GM12892 (cell line): ENCODE data around the gene MYO5B.

Experiments used
- DNase-seq: peaks from one replicate; pipeline ENCODE4 v3.0.0; 2011; ENCODE audit not compliant: insufficient read length
- FAIRE-seq: peaks from 2 replicates; lab custom pipeline; 2011; peaks lifted over from hg19 to GRCh38; lab: Jason Lieb, UNC
- POLR2A ChIP-seq: IDR thresholded peaks from 2 replicates; pipeline ENCODE4 v1.6.1; 2011; ENCODE audit warnings: low read depth, low read length, control low read depth
- POLR2AphosphoS5 ChIP-seq: IDR thresholded peaks from 2 replicates; pipeline ENCODE4 v1.6.1; 2011; ENCODE audit warnings: low read depth, low read length, control low read depth
- TAF1 ChIP-seq: IDR thresholded peaks from 2 replicates; pipeline ENCODE4 v1.6.1; 2011; ENCODE audit warnings: low read depth, mild to moderate bottlenecking, control low read depth, low read length, borderline replicate concordance

The MYO5B gene

GRCh38 chr18:49876536-49876935, 318.4 kb downstream of the MYO5B start:
- DNase-seq (no peak), FAIRE-seq (no peak)
- no peak for TF ChIP-seq POLR2A

- TF ChIP-seq POLR2AphosphoS5 (no peak), TAF1 (no peak), POLR2A (no peak)
- FAIRE-seq: no peak
- no peak for DNase-seq
Observed at GRCh38 chr18:49875783-49876182, 319.2 kb downstream of the MYO5B start.

GRCh38 chr18:49875155-49875554, 319.8 kb downstream of the MYO5B start:
- TF ChIP-seq TAF1 (no peak), POLR2AphosphoS5 (no peak), POLR2A (no peak)
- no peak for FAIRE-seq
- DNase-seq: no peak

GRCh38 chr18:49874238-49874637, 320.7 kb downstream of the MYO5B start:
- TF ChIP-seq TAF1 (no peak), POLR2AphosphoS5 (no peak), POLR2A (no peak)
- DNase-seq (no peak), FAIRE-seq (no peak)

- DNase-seq (no peak), FAIRE-seq (no peak)
- TF ChIP-seq TAF1 (no peak), POLR2A (no peak), POLR2AphosphoS5 (no peak)
Observed at GRCh38 chr18:49869354-49869753, 325.6 kb downstream of the MYO5B start.

GRCh38 chr18:49866680-49867079, 328.3 kb downstream of the MYO5B start:
- no peak for FAIRE-seq
- no peak for TF ChIP-seq POLR2AphosphoS5
- no peak for TF ChIP-seq POLR2A
- DNase-seq: no peak

- DNase-seq: no peak
- TF ChIP-seq TAF1 (no peak), POLR2AphosphoS5 (no peak), POLR2A (no peak)
- no peak for FAIRE-seq
Observed at GRCh38 chr18:49865401-49865800, 329.5 kb downstream of the MYO5B start.

- FAIRE-seq (no peak), DNase-seq (no peak)
Observed at GRCh38 chr18:49863769-49864621, 331.0 kb downstream of the MYO5B start.

GRCh38 chr18:49862656-49863385, 332.1 kb downstream of the MYO5B start:
- DNase-seq (no peak), FAIRE-seq (no peak)
- TF ChIP-seq POLR2A (no peak), TAF1 (no peak), POLR2AphosphoS5 (no peak)

More at GRCh38 chr18:49863769-49864621, 331.0 kb downstream of the MYO5B start:
- TF ChIP-seq POLR2AphosphoS5: no peak
- no peak for TF ChIP-seq POLR2A
- TF ChIP-seq TAF1: no peak

GRCh38 chr18:49861659-49862058, 333.3 kb downstream of the MYO5B start:
- DNase-seq (no peak), FAIRE-seq (peak; percentile 72)
- TF ChIP-seq TAF1 (no peak), POLR2A (no peak), POLR2AphosphoS5 (no peak)

- no peak for DNase-seq
- no peak for FAIRE-seq
- no peak for TF ChIP-seq POLR2AphosphoS5
Observed at GRCh38 chr18:49859725-49860124, 335.2 kb downstream of the MYO5B start.

GRCh38 chr18:49859021-49859359, 336.0 kb downstream of the MYO5B start:
- TF ChIP-seq TAF1 (no peak), POLR2A (no peak), POLR2AphosphoS5 (no peak)
- FAIRE-seq (no peak), DNase-seq (no peak)
